ENCODE data around the gene LPP. TPM values are rescaled to one million over a fixed set of nuclear protein-coding genes. Genes with fewer than 3 reads are reported as not detected.
A peak's percentile ranks its signal among the peaks of the same experiment; 100 is the strongest.

LPP gene
- total and polyA plus RNA-seq, 2 of the 13 experiments (the other 11 are each of a cell fraction or from before 2014, with no cell fraction given): 19.2 to 29.9 TPM

- no peak for TF ChIP-seq PHF20 (CRISPR knock-in tag; IDR thresholded peaks at IDR 0.05)
- TF ChIP-seq ZNF326 (CRISPR knock-in tag; IDR thresholded peaks at IDR 0.05; ENCODE audit: borderline replicate concordance): no peak
- peak; percentile 30; the same call in 1 of the 2 replicates for TF ChIP-seq ZFX (CRISPR knock-in tag; IDR thresholded peaks at IDR 0.05; ENCODE audit: low read depth)
These were observed 60.5 kb downstream of the LPP start (continued) for GRCh38 chr3:188214442-188214841.

DNA sequence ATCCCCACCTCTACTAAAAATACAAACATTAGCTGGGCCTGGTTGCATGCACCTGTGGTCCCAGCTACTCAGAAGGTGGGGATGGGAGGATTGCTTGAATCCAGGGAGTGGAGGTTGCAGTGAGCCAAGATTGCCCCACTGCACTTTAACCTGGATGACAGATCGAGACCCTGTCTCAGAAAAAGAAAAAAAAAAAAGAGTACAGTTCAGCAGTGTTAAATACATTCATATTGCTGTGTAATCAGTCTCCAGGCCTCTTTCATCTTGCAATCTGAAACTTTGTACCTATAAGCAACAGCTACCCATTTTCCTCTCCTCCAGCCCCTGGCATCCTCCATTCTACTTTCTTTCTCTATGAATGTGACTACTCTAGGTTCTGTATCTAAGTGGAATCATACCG lies 61.2 kb downstream of the LPP start:
- ATAC-seq: no peak
- no peaks in the 10 kb centered on the region for H3K9me3 ChIP-seq (ENCODE audit: low read length)
- POLR2A ChIA-PET: no interaction called here
- no peak for FAIRE-seq
- peaks cover 5 to 10% of the 10 kb centered on the region in 2 experiments; a peak in 3 of 5 replicates for H3K36me3 ChIP-seq (replicated peaks in 1 of 2; ENCODE audit: control insufficient read depth in 1 of 2, insufficient read depth in 2 of 2, low read length in 2 of 2)
- DNase-seq (ENCODE audit: low spot score): no peak
- no peak overlapping the region for H3K27ac ChIP-seq (ENCODE audit: extremely low read length, insufficient read depth, low read length)
- intact Hi-C loops (cut with micrococcal nuclease; ENCODE audit: unreplicated experiment): no loop called here
- H3K4me2 ChIP-seq (ENCODE audit: low read depth, low read length): no peak overlapping the region
- no peak overlapping the region for H3K4me3 ChIP-seq (replicated peaks in 1 of 3; ENCODE audit: insufficient read depth in 1 of 3, low read depth in 2 of 3, low read length in 3 of 3)
- 68% methylated on average over 2 of the region's 2 CpGs for WGBS (ENCODE audit: low lambda C conversion rate)
- peaks cover 74% of the 10 kb centered on the region for H3K79me2 ChIP-seq (ENCODE audit: insufficient read depth, low read length)
- H3K27me3 ChIP-seq (ENCODE audit: control insufficient read depth in 1 of 2, insufficient read depth in 2 of 2, low read length in 2 of 2): no peaks in the 10 kb centered on the region
- H3K4me1 ChIP-seq (ENCODE audit: insufficient read depth, low read length): peaks cover 89% of the 10 kb centered on the region
- no peak overlapping the region for H3K9ac ChIP-seq (ENCODE audit: insufficient read depth, low read depth, low read length)
- CTCF ChIA-PET (ENCODE audit: low intra/inter-chr PET ratio, low total read pairs): no interaction called here
- BruUV-seq (replicated peaks): no TSS peak
- H2AFZ ChIP-seq (ENCODE audit: low read length): no peak overlapping the region
- in situ Hi-C loops (cut with HindIII; ENCODE audit: extremely low pct_ligation_motif_present, low pct_unique_long_range_greater_than_20kb): loop anchor here (25.0 kb wide), 1 partner anchor 747 kb away; no protein-coding TSS in a partner anchor
- no peaks in the 10 kb centered on the region for H4K20me1 ChIP-seq (ENCODE audit: insufficient read depth, low read length)
- TF ChIP-seq FLYWCH1 (CRISPR knock-in tag; IDR thresholded peaks at IDR 0.05): no peak
- no peak for TF ChIP-seq PRPF4 (IDR thresholded peaks at IDR 0.05; ENCODE audit: low read depth, low read length, poor library complexity, severe bottlenecking)
- 0 out of 2 replicates have a peak, but pooled peaks have one; percentile 15 for TF ChIP-seq HNF4A (CRISPR knock-in tag; IDR thresholded peaks at IDR 0.05)
- no peak for TF ChIP-seq YEATS4 (CRISPR knock-in tag; IDR thresholded peaks at IDR 0.05; ENCODE audit: borderline replicate concordance)
- peak; percentile 41; the same call in 1 of the 2 replicates for TF ChIP-seq ZNF362 (CRISPR knock-in tag; IDR thresholded peaks at IDR 0.05; ENCODE audit: borderline replicate concordance)
